ENCODE data around the gene EYS.

GRCh38 chr6:65680232-65680631, 26.8 kb downstream of the EYS start:
- TF ChIP-seq CTCF (IDR thresholded peaks at IDR 0.05; ENCODE audit: low read length) (no peak), EZH2 (optimal IDR thresholded peaks at IDR 0.05; ENCODE audit: low read depth, low read length) (no peak)

Data from MM.1S (cell line).